ENCODE data around the gene TLN1. TPM values are rescaled to one million over a fixed set of nuclear protein-coding genes. Genes with fewer than 3 reads are reported as not detected.

TLN1 gene
- total and polyA plus RNA-seq, 10 of the 15 experiments (the other 5 are each of a cell fraction or from before 2014, with no cell fraction given) = 11.6 to 305 (median 71.9) TPM

GRCh38 chr9:35657546-35658136, 74.4 kb downstream of the TLN1 start, which contains the start of gene RMRP (continued):
- TF ChIP-seq ZBTB33 (IDR thresholded peaks at IDR 0.05) (peak; percentile 39; the same call in 1 of the 2 replicates), SRF (IDR thresholded peaks at IDR 0.05; ENCODE audit: low read depth in 2 of 2, low read length in 2 of 2) (no peak), MAX (IDR thresholded peaks at IDR 0.05; ENCODE audit: low read depth, low read length) (peak; percentile 99), HDGF (IDR thresholded peaks at IDR 0.05) (0 out of 2 replicates have a peak, but pooled peaks have one; percentile 76), TARDBP (IDR thresholded peaks at IDR 0.05; ENCODE audit: borderline replicate concordance) (peak; percentile 94), ZBTB4 (CRISPR knock-in tag; IDR thresholded peaks at IDR 0.05) (no peak), ZNF384 (IDR thresholded peaks at IDR 0.05; ENCODE audit: borderline replicate concordance, low read depth, low read length) (no peak), NFIC (IDR thresholded peaks at IDR 0.05; ENCODE audit: low read depth, low read length) (no peak), ZBTB11 (CRISPR knock-in tag; IDR thresholded peaks at IDR 0.05) (no peak), CBFB (IDR thresholded peaks at IDR 0.05; ENCODE audit: low read depth) (peak; percentile 69), CEBPB (IDR thresholded peaks at IDR 0.05; ENCODE audit: borderline replicate concordance in 1 of 2, low read depth in 2 of 2, low read length in 2 of 2) (no peak), SPI1 (IDR thresholded peaks at IDR 0.05; ENCODE audit: borderline replicate concordance, insufficient read depth, low read depth, low read length) (peak; percentile 73; the same call in 1 of the 2 replicates), EGR1 (IDR thresholded peaks at IDR 0.05; ENCODE audit: borderline replicate concordance in 1 of 2, low read depth in 2 of 2, low read length in 2 of 2) (peak; percentile 87 to 97), MTA2 (IDR thresholded peaks at IDR 0.05; ENCODE audit: low read depth) (peak; percentile 79), BHLHE40 (IDR thresholded peaks at IDR 0.05; ENCODE audit: borderline replicate concordance in 1 of 2, low read depth in 2 of 2, low read length in 1 of 2) (peak; percentile 97 to 99), E4F1 (IDR thresholded peaks at IDR 0.05; ENCODE audit: borderline replicate concordance, partially characterized antibody) (no peak)
